Measurements from ENCODE around the gene B3GNT4. TPM values are rescaled to one million over a fixed set of nuclear protein-coding genes. Genes with fewer than 3 reads are reported as not detected.

The B3GNT4 gene
- total RNA-seq, 1 donor from 2014 or later = 0.38 TPM

DNA sequence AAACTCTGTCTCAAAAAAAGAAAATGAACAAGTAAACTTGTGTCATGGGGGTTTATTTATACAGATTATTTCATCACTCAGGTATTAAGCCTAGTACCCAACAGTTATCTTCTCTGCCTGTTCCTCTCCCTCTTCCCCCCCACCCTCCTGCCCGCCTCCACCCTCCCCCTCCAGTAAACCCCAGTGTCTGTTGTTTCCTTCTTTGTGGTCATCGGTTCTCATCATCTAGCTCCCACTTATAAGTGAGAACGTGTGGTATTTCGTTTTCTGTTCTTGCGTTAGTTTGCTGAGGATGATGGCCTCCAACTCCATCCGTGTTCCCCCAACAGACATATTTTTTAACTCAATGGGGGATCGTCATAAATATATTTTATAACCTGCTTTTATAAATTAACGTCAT, 41.8 kb upstream of the B3GNT4 start:
- DNase-seq (ENCODE audit: low spot score) = no peak
- Mint-ChIP-seq H3K4me1 (ENCODE audit: unreplicated experiment) (no peaks in the 10 kb centered on the region), H3K4me3 (ENCODE audit: unreplicated experiment) (no peak overlapping the region), H3K27me3 (ENCODE audit: unreplicated experiment) (no peaks in the 10 kb centered on the region), H3K9me3 (ENCODE audit: unreplicated experiment) (no peaks in the 10 kb centered on the region), H3K36me3 (ENCODE audit: low read depth, unreplicated experiment) (no peaks in the 10 kb centered on the region), H3K27ac (ENCODE audit: unreplicated experiment) (no peak overlapping the region)
- TF ChIP-seq, protein P1, sequence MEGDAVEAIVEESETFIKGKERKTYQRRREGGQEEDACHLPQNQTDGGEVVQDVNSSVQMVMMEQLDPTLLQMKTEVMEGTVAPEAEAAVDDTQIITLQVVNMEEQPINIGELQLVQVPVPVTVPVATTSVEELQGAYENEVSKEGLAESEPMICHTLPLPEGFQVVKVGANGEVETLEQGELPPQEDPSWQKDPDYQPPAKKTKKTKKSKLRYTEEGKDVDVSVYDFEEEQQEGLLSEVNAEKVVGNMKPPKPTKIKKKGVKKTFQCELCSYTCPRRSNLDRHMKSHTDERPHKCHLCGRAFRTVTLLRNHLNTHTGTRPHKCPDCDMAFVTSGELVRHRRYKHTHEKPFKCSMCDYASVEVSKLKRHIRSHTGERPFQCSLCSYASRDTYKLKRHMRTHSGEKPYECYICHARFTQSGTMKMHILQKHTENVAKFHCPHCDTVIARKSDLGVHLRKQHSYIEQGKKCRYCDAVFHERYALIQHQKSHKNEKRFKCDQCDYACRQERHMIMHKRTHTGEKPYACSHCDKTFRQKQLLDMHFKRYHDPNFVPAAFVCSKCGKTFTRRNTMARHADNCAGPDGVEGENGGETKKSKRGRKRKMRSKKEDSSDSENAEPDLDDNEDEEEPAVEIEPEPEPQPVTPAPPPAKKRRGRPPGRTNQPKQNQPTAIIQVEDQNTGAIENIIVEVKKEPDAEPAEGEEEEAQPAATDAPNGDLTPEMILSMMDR (IDR thresholded peaks at IDR 0.05; ENCODE audit: unreplicated experiment) = no peak

DNA sequence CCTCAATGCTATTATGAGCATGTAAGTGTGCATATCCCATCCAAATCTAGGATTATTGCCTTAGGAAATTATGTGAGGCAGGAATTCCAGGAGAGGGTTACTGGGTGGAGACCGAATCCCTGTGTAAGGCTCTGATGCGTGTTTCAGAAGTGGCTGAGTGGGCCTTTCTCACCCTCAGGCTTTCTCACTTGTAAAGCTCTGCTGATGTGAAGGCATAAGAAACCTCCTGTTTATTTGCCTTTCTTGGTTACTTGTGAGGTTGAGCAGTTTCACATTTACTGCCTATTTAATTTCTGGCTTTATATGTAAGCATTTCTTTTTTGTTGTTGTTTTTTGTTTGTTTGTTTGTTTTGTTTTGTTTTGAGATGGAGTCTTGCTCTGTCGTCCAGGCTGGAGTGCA, 40.5 kb upstream of the B3GNT4 start:
- Mint-ChIP-seq H3K27me3 (ENCODE audit: unreplicated experiment) (no peaks in the 10 kb centered on the region), H3K27ac (ENCODE audit: unreplicated experiment) (no peak overlapping the region), H3K9me3 (ENCODE audit: unreplicated experiment) (no peaks in the 10 kb centered on the region), H3K36me3 (ENCODE audit: low read depth, unreplicated experiment) (no peaks in the 10 kb centered on the region), H3K4me1 (ENCODE audit: unreplicated experiment) (no peaks in the 10 kb centered on the region), H3K4me3 (ENCODE audit: unreplicated experiment) (no peak overlapping the region)
- TF ChIP-seq, protein P1 (IDR thresholded peaks at IDR 0.05; ENCODE audit: unreplicated experiment) = no peak
- DNase-seq (ENCODE audit: low spot score) = no peak

DNA sequence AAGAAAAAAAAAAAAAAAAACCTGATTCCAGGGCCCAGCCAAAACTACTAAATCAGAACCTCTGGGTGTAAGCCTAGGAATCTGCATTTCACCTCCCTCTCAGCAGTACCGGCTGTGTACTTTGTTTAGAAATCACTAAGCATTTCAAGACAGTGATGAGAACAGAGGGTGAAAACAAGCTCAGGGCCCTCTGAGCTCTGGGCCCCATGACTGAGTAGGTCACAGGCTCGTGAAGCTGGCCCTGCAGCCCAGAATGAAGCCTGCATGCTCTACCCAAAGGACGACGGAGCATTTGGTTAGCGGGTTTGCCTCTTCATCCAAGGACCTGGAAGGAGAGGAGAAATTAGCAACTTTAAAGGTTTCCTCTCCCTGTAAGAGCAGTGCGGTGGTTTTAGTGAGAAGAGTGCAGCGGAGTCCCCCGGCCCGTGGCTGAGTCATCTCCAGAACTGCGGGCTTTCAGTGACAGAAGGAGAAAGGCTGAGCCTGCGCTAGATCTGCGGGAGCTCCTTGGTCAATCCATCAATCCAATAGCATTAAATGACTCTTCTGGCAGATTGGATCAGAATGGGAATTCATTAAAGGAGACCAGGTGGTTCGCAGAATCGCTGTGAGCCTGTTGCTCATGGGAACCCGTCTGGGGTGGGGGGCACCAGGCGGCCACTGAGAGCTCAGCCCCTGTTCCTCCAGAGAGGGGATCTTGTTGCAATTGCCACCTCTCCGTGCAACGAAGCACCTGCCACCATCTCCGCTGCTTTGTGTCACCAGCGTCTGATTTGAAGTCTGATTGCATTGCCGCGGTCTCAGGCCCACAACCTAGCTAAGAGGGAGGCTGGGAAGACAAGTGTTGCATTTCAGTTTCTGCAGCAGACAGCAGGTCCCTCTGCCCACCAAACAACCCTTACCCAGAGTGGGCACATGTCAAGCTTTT, 36.8 kb upstream of the B3GNT4 start:
- H3K4me3 Mint-ChIP-seq (ENCODE audit: unreplicated experiment) = no peak overlapping the region
- TF ChIP-seq, protein P1 (IDR thresholded peaks at IDR 0.05; ENCODE audit: unreplicated experiment) = no peak
- H3K27me3 Mint-ChIP-seq (ENCODE audit: unreplicated experiment) = no peaks in the 10 kb centered on the region
- H3K9me3 Mint-ChIP-seq (ENCODE audit: unreplicated experiment) = no peaks in the 10 kb centered on the region
- no peaks in the 10 kb centered on the region for H3K4me1 Mint-ChIP-seq (ENCODE audit: unreplicated experiment)
- DNase-seq (ENCODE audit: low spot score) = no peak
- no peak overlapping the region for H3K27ac Mint-ChIP-seq (ENCODE audit: unreplicated experiment)
- H3K36me3 Mint-ChIP-seq (ENCODE audit: low read depth, unreplicated experiment) = no peaks in the 10 kb centered on the region

DNA sequence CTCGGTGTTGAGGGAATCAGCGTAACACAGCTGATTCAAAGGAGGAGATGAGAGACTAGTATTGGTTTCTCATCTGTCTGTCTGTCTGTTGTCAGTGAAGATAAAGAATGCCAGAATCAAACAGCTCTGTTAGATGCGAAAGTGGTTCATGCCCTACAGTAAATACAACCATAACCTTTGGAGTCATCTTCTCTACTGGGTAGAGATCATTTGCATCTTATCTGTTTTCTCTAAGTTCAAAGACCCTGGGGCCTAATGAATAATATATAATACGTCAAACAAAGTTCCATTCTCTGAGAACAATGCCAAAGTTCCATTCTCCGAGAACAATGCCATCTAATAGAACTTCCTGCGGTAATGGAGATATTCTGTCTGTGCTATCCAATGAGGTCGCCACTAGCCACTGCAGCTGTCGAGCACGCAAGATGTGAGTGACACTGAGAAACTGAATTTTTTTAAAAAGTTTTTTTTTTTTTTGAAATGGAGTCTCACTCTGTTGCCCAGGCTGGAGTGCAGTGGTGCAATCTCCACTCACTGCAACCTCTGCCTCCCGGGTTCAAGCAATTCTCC, 36.1 kb upstream of the B3GNT4 start:
- Mint-ChIP-seq H3K36me3 (ENCODE audit: low read depth, unreplicated experiment) (no peaks in the 10 kb centered on the region), H3K27me3 (ENCODE audit: unreplicated experiment) (no peaks in the 10 kb centered on the region), H3K4me3 (ENCODE audit: unreplicated experiment) (no peak overlapping the region), H3K9me3 (ENCODE audit: unreplicated experiment) (no peaks in the 10 kb centered on the region), H3K4me1 (ENCODE audit: unreplicated experiment) (no peaks in the 10 kb centered on the region), H3K27ac (ENCODE audit: unreplicated experiment) (no peak overlapping the region)
- TF ChIP-seq, protein P1 (IDR thresholded peaks at IDR 0.05; ENCODE audit: unreplicated experiment) = no peak
- DNase-seq (ENCODE audit: low spot score) = no peak

DNA sequence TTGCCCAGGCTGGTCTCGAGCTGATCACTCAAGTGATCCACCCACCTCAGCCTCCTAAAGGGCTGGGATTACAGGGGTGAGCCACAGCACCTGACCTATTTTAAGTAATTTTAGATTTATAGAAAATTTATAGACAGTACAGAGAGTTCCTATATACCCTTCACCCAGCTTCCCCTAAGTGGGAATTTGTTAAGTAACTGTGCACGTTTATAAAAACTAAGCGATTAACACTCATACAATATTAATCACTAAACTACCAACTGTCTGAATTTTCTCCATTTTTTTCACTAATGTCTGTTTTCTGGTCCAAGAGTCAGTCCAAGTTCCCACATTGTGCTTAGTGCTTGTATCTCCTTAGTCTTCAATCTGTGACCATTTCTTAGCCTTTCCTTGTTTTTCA, 35.0 kb upstream of the B3GNT4 start:
- Mint-ChIP-seq H3K27ac (ENCODE audit: unreplicated experiment) (no peak overlapping the region), H3K9me3 (ENCODE audit: unreplicated experiment) (no peaks in the 10 kb centered on the region), H3K27me3 (ENCODE audit: unreplicated experiment) (no peaks in the 10 kb centered on the region), H3K4me1 (ENCODE audit: unreplicated experiment) (no peaks in the 10 kb centered on the region), H3K36me3 (ENCODE audit: low read depth, unreplicated experiment) (no peaks in the 10 kb centered on the region), H3K4me3 (ENCODE audit: unreplicated experiment) (no peak overlapping the region)
- TF ChIP-seq, protein P1 (IDR thresholded peaks at IDR 0.05; ENCODE audit: unreplicated experiment) = no peak
- DNase-seq (ENCODE audit: low spot score) = no peak

Measured in endothelial cell (in vitro differentiated cells).